Stimulated activated CD4-positive, alpha-beta T cell treated with anti-CD3 and anti-CD28 coated beads, Interleukin-12 subunit alpha, Interleukin-12 subunit beta, amount 100 ng/mL, for 48 hours (primary cell): ENCODE measurements around the gene SLC2A5.

ENCODE experiments used
- DNase-seq, 3 donors: peaks; one replicate each; pipeline ENCODE4 v3.0.0-alpha.2; 2020; ENCODE audit warnings: low read depth in 2 of 3, low spot score in 1 of 3

Gene SLC2A5

DNA sequence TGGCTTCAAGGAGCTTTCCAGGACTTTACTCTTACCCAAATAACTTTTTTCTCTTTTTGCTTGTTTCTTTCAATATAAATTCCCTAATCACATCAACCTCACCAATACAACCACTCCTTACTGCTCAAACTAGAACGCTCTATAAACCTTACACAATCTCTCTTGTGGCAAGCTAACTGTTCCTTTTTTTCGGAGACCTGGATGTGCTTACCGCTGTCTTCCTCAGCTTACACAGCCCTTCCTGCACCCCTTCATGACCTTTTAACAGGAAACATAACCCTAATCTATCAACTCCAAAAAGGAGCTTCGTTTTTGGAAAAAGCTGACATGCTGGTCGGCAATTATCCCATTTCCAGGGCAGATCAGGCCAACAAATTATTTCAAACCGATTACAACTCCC, 24.1 kb upstream of the SLC2A5 start:
- no peak for DNase-seq

DNA sequence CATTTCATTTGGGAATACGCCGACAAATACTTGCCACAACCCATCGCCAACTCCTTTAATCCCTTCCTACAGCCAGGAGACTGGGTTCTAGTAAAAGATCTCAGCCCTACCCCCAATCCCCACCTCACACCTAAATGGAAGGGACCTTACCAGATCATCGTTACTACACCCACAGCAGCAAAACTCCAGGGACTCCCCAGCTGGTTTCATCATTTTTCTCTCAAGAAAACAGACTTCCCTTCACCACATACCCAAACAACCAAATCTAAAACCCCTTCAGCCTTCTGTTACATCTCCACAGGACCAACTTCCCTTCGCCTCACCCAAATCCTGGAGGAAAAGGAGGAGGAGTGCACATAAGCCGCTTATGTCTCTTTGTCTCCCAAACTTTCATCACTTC, 23.7 kb upstream of the SLC2A5 start:
- DNase-seq: no peak

DNA sequence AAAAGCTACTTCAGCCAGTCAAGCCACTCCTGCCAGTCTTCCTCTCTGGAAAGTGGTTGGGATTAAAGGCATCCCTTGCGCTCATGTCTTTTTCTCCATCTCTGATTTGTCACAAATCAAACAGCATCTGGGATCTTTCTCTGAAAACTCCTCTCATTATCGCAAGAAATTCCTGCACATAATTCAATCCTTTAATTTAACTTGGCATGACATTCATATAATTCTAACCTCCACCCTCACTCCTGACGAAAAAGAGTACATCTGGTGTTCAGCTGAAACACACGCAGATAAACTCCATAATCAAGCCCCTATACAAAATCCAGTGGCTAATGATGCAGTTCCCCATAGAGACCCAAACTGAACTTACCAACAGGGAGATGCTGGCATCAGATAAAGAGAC, 19.4 kb upstream of the SLC2A5 start:
- no peak for DNase-seq

DNA sequence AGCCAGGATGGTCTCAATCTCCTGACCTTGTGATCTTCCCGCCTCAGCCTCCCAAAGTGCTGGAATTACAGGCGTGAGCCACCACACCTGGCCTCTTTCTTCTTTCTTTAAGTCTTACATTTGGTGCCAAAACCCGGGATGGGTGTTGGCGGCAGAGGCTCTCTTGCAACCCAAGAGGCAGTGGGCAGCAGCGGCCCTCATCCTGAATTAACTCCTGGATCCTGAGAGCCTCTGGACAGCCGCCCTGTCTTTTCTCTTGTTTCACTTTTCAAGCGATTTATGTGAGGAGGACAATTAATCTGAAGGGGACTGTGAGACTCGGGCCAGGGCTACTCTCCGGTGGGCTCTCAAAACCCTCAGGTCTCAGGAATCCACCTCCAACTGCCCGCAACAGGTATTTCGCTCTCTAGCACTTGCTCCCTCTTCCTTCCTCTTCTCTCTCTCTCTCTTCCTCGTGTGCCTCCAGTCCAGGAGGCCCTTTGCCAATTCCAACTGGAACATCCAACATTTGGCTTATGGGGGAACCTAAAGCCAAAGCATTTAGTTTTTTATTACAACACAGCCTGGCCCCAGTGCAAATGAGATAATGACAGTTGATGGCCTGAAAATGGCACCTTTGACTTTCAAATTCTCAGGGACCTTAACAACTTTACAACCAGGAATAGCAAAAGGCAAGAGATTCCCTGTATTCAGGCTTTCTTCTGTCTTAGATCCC, 18.1 kb upstream of the SLC2A5 start:
- DNase-seq: no peak

DNA sequence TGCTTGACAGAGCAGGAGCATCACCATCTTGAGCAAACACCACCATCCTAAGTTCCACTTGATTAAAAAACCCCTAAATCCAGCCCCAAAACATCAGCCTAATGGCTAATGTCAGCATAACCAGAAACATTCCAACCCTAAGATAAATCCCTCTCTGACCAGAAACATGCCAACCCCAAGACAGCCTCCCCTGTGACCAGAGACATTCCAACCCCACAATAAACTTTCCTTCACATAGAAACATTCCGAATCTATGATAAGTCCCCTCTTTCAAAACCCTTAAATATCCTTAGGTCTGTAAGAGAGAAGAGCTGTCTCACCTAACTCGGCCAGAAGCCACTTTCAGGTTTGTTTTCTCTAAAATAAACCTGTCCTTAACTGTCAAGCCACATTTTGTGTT, 17.4 kb upstream of the SLC2A5 start:
- DNase-seq: no peak

DNA sequence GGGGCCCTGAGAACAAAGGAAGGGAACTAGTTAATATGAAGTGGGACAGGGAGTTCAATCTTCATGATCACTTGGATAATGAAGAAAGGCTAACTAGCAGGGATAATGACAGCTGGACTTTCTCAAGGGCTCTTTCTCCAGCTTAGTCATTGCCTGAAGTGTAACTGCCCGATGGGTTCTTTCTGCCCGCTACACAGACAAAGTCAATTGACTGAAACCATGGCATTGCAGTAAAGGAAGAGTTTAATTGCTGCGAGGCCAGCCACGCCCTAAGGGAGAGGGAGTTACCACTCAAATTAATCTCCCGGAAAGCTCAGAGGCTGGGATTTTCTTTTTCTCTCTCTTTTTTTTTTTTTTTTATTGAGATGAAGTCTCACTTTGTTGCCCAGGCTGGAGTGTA, 16.6 kb upstream of the SLC2A5 start:
- no peak for DNase-seq

DNA sequence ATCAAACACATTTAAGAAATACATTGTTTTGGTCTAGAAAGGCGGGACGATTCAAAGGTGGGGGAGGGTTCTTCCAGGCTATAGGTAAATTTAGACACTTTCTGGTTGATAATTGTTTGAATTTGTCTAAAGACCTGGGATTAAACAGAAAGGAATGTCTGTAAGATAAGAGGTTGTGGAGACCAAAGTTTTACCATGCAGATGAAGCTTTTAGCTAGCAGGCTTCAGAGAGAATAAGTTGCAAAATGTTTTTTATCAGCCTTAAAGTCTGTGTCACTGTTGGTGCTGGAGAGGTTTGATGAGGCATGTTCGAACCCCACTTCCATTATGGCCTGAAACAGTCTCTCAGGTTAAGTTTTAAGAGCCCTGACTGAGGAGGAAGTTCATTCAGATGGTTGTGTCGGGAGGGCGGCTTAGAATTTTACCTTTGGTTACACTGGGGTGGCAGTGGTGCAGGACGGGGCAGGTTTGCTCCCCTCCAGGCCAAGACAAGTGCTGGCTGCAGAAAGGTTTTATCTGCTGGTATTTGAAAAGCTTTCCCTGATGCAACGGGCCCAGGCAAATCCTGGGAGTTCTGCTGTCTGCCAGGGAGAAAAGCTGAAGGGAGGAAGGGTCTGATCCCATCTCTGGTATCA, 16.0 kb upstream of the SLC2A5 start:
- no peak for DNase-seq

DNA sequence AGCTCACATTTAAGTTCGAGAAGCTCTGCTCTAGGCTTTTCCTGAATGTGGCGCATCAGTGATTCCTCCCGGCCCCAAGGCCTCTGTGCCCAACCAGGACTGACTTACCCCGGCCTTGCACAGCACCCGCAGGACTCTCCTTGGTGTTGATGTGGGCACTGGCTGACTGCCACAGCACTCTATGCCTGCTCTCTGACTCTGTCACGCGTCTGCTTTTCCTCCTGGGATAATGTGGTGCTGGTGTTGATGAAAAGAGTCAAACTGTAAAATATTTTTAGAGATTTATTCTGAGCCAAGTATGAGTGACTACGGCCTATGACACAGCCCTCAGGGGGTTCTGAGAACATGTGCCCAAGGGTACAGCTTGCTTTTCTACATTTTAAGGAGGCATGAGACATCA, 15.5 kb upstream of the SLC2A5 start:
- DNase-seq: no peak

DNA sequence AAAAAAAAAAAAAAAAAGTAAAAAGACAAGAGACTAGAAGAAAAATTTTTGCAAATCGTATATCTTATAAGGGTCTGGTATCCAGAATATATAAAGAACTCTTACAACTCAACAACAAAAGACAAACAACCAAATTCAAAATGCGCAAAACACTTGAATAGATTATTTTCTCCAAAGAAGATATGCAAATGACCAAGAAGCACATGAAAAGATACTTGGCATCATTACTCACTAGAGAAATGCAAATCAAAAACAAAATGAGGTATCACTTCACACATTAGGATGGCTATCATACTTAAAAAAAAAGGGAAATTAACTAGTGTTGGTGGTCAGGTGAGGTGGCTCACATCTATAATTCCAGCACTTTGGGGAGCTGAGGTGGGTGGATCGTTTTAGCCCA, 12.0 kb upstream of the SLC2A5 start:
- no peak for DNase-seq

DNA sequence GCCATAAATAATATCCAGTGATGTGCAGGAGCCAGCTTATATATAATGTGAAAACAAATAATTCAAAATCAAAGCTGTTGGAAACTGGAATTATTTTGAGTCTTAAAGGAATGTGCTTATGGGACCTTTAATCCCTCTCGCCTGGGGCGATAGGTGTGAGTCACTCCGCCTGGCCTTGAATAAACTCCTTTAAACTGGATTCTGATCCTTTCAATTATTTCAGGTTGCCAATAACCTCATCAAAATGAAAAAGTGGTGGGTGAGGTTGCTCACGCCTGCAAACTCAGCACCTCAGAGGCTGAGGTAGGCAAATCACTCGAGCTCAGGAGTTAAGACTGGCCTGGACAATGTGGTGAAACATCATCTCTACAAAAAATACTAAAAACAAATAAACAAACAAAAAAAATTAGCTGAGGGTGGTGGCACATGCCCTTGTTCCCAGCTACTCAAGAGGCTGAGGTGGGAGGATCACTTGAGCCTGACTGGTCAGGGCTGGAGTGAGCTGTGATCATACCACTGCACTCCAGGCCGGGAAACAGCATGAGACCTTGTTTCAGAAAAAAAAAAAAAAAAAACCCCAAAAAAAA, 11.4 kb upstream of the SLC2A5 start:
- no peak for DNase-seq

DNA sequence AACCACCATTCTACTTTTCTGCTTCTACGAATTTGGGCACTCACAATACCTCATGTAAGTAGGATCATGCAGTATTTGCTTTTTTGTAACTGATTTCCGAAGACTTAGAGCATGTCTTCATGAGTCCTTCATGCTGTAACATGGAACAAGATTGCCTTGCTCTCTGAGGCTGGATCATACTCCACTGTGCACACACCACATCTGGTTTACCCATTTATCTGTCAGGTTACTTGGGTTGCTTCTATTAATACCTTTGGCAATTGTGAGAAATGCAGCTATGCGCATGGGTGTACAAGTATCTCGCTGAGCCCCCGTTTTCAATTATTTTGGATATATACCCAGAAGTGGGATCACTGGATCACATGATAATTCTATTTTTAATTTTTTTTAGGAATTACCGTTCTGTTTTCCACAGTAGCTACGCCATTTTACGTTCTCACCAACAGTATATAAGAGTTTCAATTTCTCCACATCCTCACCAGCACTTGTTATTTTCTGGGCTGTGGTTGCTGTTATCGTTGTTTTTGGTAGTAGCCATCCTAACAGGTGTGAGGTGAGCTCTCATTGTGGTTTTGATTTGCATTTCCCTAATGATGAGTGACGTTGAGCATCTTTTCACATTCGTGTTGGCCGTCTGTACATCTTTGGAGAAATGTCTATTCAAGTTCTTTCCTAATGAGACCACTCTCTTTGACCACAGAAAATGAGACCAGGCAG, 10.7 kb upstream of the SLC2A5 start:
- no peak for DNase-seq

DNA sequence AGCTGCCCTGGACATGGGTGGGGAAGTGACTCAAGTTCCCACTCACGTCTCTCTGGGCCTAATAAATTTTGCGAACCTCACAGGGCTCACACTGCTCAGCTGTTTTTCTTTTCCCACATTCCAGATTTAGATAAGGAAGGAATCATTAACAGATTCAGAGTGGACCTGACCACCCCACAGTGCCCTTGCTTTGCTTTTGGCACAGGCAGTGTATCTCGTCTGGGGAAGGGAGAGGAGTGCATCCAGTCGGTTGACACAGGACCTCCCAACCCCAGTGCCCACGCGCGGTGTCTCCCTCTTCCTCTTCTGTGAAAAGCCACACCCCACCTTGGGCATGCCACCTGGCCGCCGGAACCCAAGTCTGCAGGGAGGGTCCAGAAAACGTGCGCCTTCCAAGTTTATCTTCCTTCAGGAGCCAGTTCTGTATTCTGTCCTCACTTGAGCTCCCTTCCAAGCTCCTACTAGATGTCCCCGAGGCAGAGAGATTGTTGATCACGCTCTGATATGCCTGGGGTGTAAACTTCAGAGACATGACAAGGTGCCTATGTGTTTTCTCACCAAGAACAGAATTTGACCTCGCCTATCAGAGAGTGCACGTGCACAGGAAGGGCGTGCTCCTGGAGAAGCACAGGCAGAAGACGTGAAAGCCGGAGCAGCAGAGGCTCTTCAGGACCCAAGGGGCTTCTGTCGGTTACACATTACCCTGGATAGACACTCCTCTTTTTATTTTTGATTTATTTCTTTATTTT, 9.5 kb upstream of the SLC2A5 start:
- no peak for DNase-seq

DNA sequence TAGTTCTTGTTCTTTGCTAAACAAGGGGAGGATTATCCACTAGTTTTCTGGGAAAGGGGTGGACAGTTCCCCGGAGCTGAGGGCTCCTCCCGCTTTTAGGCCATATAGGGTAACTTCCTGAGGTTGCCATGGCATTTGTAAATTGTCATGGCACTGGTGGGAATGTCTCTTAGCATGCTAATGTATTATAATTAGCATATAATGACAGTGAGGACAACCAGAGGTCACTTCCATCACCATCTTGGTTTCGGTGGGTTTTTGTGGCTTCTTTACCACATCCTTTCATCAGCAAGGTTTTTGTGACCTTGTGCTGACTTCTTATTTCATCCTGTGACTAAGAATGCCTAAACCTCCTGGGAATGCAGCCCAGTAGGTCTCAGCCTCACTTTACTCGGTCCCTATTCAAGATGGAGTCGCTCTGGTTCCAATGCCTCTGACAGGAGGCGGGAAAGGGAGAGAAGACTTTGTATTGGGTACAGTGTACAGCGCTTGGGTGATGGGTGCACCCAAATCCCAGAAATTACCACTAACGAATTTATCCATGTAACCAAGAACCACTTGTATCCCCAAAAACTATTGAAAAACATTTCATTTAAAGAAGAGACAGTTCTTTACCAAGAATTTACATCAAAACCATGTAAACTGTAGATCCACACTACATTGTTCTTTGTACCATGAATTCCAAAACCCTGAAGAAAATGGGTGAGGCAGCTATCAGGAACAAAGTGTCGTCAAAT, 8.7 kb upstream of the SLC2A5 start:
- DNase-seq: peak in 2 of 3 donors; percentile 3 to 6

DNA sequence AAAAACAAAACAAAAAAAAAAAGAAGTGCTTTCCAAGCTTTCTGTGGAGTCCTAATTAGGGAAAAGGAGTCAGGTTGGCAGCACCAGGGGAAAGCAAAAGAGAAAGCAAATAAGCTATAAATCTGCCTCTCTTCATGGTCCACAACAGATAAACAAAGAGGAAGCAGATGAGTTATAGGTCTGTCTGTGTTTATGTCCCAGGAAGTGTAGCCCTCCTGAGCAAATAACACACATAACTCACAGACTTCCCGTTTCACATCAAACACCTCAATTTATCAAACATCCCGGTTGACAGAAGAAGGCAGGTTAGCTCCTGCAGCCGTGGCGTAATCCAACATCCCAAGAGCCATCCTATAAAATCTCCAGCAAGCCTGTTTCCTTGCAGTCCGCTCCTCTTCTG, 5.6 kb upstream of the SLC2A5 start:
- no peak for DNase-seq

DNA sequence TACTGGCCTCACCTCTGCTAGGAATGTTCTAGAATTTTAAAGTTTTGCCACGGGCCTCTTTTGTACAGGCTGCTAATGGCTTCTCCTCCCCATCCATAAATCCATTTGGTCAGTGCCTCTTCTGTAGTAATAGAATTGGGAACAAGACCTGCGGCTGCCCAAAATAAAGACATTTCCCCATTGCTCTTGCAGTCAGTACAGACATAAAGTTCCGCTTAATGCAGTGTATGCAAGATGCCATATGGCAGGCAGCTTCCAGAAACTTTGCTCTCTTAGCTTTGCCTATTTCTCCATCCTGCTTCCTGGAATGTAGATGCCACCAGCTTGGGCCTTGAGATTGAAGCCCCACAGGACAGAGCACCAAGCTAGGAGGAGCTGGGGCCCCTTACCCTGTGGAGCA, 3.7 kb upstream of the SLC2A5 start:
- no peak for DNase-seq

DNA sequence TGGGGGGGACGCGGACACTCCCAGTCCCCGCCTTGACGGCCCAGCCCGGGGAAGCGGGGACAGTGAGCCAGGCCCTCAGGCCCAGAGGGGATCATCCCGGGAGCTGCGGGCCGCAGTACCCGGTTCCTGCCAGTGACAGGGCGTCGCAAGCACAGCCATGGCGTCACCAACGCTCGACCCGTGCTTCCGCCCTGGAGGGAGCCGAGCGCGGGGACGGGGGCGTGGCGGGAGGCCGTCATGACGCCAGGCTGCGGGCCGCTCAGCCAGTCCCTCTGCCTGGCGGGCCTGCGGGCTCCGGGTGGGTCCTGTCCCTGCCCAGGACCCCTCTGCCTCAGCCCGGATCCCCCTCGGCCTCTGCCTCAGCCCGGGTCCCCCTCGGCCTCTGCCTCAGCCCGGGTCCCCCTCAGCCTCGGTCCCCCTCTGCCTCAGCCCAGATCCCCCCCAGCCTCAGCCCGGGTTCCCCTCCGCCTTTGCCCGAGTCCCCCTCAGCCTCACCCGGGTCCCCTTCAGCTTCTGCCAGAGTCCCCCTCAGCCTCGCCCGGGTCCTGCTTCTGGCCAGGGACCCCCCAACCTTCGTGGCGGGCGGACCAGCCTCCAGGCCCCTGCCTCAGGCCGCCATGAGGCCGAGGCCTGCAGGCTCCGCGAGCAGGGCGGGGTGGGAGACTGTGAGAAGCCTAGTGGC, 2.3 kb upstream of the SLC2A5 start:
- no peak for DNase-seq

DNA sequence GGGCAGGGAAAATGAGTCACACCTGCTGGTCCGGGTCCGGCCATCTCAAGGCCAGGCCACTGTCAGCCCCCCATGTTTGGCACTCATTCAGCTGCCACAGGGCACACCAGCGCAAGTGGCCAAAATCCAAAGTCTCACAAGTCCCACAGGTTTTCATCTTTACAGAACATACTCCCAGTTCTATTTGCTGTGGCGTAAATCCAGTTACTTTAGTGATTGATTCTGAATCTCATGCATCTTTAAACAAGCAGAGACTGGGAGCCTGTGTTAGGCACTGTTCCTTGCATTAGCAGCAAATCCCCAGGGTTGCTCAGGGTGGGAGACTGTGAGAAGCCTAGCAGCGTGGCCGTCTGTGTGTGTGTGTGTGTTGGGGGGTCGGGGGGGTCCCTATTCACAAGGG, 1.1 kb upstream of the SLC2A5 start:
- no peak for DNase-seq

DNA sequence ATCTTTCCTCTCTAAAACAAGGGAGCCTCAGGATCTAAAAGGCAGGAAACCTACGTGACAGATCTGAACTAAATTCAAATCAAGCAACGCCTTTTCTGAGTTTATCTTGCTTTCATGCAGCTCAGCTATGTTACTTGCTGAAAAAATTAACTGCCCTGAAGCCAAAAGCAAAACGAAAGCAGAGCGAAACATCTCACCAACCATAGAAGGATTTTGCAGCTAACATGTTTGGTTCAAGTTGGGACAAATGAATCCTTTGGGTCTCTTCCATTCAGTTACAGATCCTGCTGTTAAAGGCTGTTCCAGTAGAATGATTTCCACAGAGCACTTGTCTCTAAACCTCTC, 482 bp downstream of the SLC2A5 start:
- no peak for DNase-seq

DNA sequence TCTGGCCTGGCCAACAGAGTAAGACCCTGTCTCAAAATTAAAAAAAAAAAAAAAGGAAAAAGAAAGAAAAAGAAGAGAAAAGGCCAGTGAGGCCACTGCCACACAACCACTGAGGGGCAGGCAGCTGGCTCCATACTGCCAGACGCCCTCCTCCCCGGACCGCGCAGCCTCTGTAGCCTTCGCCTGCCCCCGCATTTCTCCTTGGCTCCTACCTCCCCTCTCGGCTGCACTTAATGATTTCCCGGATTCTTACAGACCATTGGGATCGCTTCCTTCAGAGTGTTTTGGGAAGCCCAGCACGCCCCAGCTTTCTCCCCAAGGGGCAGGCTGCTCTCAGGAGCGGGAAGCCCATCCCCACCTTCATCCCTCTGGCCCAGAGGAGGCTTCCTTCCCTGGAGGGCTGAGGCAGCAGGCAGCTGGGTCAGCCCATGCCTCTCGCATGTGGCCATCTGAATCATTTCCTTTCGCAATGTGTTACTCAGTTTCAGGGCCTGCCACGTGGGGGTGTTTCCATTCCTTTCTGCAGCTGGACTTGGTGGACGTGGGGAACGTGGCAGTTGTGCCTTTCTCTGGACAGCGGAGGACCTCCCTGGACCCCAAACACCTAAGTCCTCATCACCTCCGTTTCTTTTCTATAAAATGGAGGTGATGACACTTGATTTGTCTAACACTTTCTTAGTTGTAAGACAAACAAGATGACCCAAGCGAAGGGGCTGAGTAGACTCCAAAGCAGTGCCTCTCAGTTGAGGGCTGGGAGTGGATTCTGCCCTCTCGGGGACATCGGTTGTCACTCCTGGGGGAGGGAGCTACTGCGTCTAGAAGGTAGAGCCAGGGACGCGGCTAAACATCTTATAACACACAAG, 2.3 kb downstream of the SLC2A5 start:
- DNase-seq: no peak
